Measurements from ENCODE around the gene HELLS. TPM values are rescaled to one million over a fixed set of nuclear protein-coding genes. Genes with fewer than 3 reads are reported as not detected.
"Not testable (repeated sequence)": the region's sequence is repeated elsewhere in the genome, so short reads cannot be mapped to it uniquely, and the experiment has no call there.

The HELLS gene
- total RNA-seq, 2 donors from 2014 or later, result 224 to 288 TPM

DNA sequence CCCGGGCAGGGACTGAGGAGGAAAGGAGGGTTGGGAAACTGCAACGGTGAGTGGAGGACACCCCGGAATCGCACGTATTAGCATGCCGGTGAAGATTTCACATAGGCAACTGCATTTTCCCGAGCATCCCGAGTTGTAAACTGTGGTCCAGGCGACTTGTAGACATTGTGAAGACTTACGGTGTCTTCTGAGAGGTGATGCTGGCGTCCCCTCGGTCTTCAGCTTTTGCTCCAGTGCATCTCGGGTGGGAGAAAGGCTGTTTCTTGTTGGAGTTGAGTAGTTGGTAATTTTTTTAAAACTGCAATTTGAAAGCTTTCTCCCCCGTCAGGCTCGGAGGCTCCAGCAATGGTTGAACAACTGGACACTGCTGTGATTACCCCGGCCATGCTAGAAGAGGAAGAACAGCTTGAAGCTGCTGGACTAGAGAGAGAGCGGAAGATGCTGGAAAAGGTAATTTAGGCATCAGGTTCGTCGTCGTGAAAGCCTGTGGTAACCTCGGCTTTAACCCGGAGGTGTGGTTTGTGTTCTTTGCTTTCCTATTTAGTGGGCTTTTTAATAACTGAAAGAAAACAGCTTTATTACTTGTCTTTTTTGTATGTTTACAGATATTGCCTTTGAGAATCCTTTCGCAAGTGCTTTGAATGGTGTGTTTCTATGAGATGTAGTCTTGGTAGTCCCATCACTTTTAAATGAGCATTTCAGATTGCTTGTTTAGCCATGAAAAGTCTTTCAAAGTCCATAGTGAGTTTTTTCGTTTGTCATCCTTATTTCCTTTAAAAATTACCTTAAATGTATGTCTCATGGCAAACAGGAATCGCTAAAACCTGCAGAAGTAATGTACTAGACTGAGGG, 687 bp downstream of the HELLS start:
- H3K4me3 Mint-ChIP-seq, result peak overlapping the region; percentile 100
- Histone ChIP-seq H3K27me3 (ENCODE audit: control insufficient read depth, insufficient read depth, low read length, poor library complexity, severe bottlenecking) (no peaks in the 10 kb centered on the region), H3K9me3 (ENCODE audit: control insufficient read depth, low read length) (no peaks in the 10 kb centered on the region), H3K27ac (ENCODE audit: low read depth, low read length) (peak overlapping the region; percentile 71), H3K36me3 (ENCODE audit: control insufficient read depth, insufficient read depth, low read length) (peaks cover 26% of the 10 kb centered on the region), H3K4me3 (ENCODE audit: low read length) (peak overlapping the region; percentile 95), H3K4me1 (ENCODE audit: control insufficient read depth, insufficient read depth, low read length) (peaks cover 4% of the 10 kb centered on the region), H3K9ac (ENCODE audit: extremely low read depth, low read length, poor library complexity, severe bottlenecking) (peak overlapping the region; percentile 92)
- H3K9me3 Mint-ChIP-seq, result no peaks in the 10 kb centered on the region
- H3K36me3 Mint-ChIP-seq (ENCODE audit: low read depth), result peaks cover 23% of the 10 kb centered on the region
- H3K27me3 Mint-ChIP-seq (ENCODE audit: insufficient read depth), result no peaks in the 10 kb centered on the region
- WGBS, 2 experiments (ENCODE audit: insufficient coverage in 1 of 2, insufficient read length in 1 of 2), result 0% methylated on average over 7 to 25 of the region's 25 CpGs
- H3K27ac Mint-ChIP-seq, result peak overlapping the region; percentile 99
- TF ChIP-seq CTCF (conservative IDR thresholded peaks at IDR 0.05), result no peak
- DNase-seq, result no peak
- H3K4me1 Mint-ChIP-seq, result peaks cover 23% of the 10 kb centered on the region

DNA sequence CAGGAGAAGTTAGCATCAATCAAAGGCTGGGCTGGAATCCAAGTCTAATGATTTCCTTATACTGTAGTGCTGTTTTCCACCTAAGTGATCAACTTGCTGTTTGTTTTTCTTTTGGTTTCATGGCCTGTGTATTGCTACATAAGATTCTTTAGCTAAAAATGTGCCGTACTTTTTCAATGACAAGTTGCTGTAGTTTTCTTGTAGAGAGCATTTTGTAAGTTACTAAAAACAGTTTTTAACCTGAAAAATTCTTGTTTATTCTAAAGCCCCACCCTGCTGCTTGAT, 1.3 kb downstream of the HELLS start:
- no peak for DNase-seq
- no peak for TF ChIP-seq CTCF (conservative IDR thresholded peaks at IDR 0.05)
- H3K27me3 Mint-ChIP-seq (ENCODE audit: insufficient read depth), result no peaks in the 10 kb centered on the region
- H3K9me3 Mint-ChIP-seq, result no peaks in the 10 kb centered on the region
- peaks cover 23% of the 10 kb centered on the region for H3K4me1 Mint-ChIP-seq
- peaks cover 4% of the 10 kb centered on the region for H3K4me1 ChIP-seq (ENCODE audit: control insufficient read depth, insufficient read depth, low read length)
- peaks cover 26% of the 10 kb centered on the region for H3K36me3 ChIP-seq (ENCODE audit: control insufficient read depth, insufficient read depth, low read length)
- H3K4me3 Mint-ChIP-seq, result peak overlapping the region; percentile 100
- H3K27ac Mint-ChIP-seq, result peak overlapping the region; percentile 99
- no peaks in the 10 kb centered on the region for H3K27me3 ChIP-seq (ENCODE audit: control insufficient read depth, insufficient read depth, low read length, poor library complexity, severe bottlenecking)
- peak overlapping the region; percentile 92 for H3K9ac ChIP-seq (ENCODE audit: extremely low read depth, low read length, poor library complexity, severe bottlenecking)
- H3K36me3 Mint-ChIP-seq (ENCODE audit: low read depth), result peaks cover 28% of the 10 kb centered on the region
- H3K27ac ChIP-seq (ENCODE audit: low read depth, low read length), result no peak overlapping the region
- H3K4me3 ChIP-seq (ENCODE audit: low read length), result peak overlapping the region; percentile 95
- H3K9me3 ChIP-seq (ENCODE audit: control insufficient read depth, low read length), result no peaks in the 10 kb centered on the region
- 33% methylated on average over 1 of the region's 1 CpG; no CpG with 5 or more reads in 1 of the 2 experiments for WGBS, 2 experiments (ENCODE audit: insufficient coverage in 1 of 2, insufficient read length in 1 of 2)

GRCh38 chr10:94549221-94549620, 3.6 kb downstream of the HELLS start:
- no peak overlapping the region for H3K9ac ChIP-seq (ENCODE audit: extremely low read depth, low read length, poor library complexity, severe bottlenecking)
- Mint-ChIP-seq H3K4me1 (peaks cover 17% of the 10 kb centered on the region), H3K9me3 (no peaks in the 10 kb centered on the region), H3K27ac (peak overlapping the region; percentile 61), H3K27me3 (ENCODE audit: insufficient read depth) (no peaks in the 10 kb centered on the region), H3K4me3 (peak overlapping the region; percentile 35), H3K36me3 (ENCODE audit: low read depth) (peaks cover 44% of the 10 kb centered on the region)
- peaks cover 44% of the 10 kb centered on the region for H3K36me3 ChIP-seq (ENCODE audit: control insufficient read depth, insufficient read depth, low read length)
- no peaks in the 10 kb centered on the region for H3K27me3 ChIP-seq (ENCODE audit: control insufficient read depth, insufficient read depth, low read length, poor library complexity, severe bottlenecking)
- H3K4me3 ChIP-seq (ENCODE audit: low read length), result peak overlapping the region; percentile 95
- no peak for DNase-seq
- TF ChIP-seq CTCF (conservative IDR thresholded peaks at IDR 0.05), result no peak
- no peak overlapping the region for H3K27ac ChIP-seq (ENCODE audit: low read depth, low read length)
- no peaks in the 10 kb centered on the region for H3K9me3 ChIP-seq (ENCODE audit: control insufficient read depth, low read length)
- H3K4me1 ChIP-seq (ENCODE audit: control insufficient read depth, insufficient read depth, low read length), result peaks cover under 1% of the 10 kb centered on the region

DNA sequence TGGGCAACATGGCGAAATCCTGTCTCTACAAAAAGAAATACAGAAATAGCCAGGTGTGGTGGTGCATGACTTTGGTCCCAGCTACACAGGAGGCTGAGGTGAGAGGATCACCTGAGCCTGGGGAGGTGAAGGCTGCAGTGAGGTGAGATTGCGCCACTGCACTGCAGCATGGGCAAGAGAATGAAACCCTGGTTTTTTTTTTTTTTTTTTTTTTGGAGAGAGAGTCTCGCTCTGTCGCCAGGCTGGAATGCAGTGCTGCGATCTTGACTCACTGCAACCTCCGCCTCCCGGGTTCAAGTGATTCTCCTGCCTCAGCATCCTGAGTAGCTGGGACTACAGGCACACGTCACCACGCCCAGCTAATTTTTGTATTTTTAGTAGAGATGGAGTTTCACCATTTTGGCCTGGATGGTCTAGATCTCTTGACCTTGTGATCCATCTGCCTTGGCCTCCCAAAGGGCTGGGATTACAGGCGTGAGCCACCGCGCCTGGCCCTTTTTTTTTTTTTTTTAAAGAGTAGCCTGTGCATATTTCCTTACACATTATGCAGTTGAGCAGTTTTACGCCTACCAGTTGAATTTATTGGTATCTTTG, 22.2 kb downstream of the HELLS start:
- H3K27ac ChIP-seq (ENCODE audit: low read depth, low read length), result not testable (repeated sequence)

More for the DNA sequence above, 22.2 kb downstream of the HELLS start:
- not testable (repeated sequence) for H3K9me3 ChIP-seq (ENCODE audit: control insufficient read depth, low read length); H3K9me3 Mint-ChIP-seq; H3K9ac ChIP-seq (ENCODE audit: extremely low read depth, low read length, poor library complexity, severe bottlenecking); H3K27me3 ChIP-seq (ENCODE audit: control insufficient read depth, insufficient read depth, low read length, poor library complexity, severe bottlenecking); H3K27ac Mint-ChIP-seq; DNase-seq; H3K27me3 Mint-ChIP-seq (ENCODE audit: insufficient read depth); H3K4me1 Mint-ChIP-seq; H3K4me1 ChIP-seq (ENCODE audit: control insufficient read depth, insufficient read depth, low read length); H3K4me3 Mint-ChIP-seq; H3K4me3 ChIP-seq (ENCODE audit: low read length)
- 97 to 98% methylated on average over 7 to 13 of the region's 13 CpGs for WGBS, 2 experiments (ENCODE audit: insufficient coverage in 1 of 2, insufficient read length in 1 of 2)
- peaks cover 80% of the 10 kb centered on the region for H3K36me3 Mint-ChIP-seq (ENCODE audit: low read depth)
- peaks cover 87% of the 10 kb centered on the region for H3K36me3 ChIP-seq (ENCODE audit: control insufficient read depth, insufficient read depth, low read length)
